Natural killer cell (primary cell): ENCODE results near the gene PPP1R18. TPM values are rescaled to one million over a fixed set of nuclear protein-coding genes. Genes with fewer than 3 reads are reported as not detected.

ENCODE experiments used
- ATAC-seq, 3 donors: fragments of 150-1000 bp in 2 of 3; fragments of 200-7000 bp in 1 of 3; cut with Tn5 transposase; 1 replicate in 1 of 3; 2 replicates in 2 of 3; pipeline ENCODE4 v1.10.0; 2021; ENCODE audit warnings: mild to moderate bottlenecking in 2 of 3, moderate library complexity in 2 of 3
- DNase-seq, 2 donors: peaks; one replicate each; pipeline versions ENCODE4 v3.0.0 to v3.0.0-alpha.2; 2013 to 2021; ENCODE audit warnings: mixed read lengths in 1 of 2
- H3K27ac ChIP-seq: one replicate; pipeline ENCODE4 v1.5.1; 2013; ENCODE audit warnings: mild to moderate bottlenecking, low read length
- H3K27me3 ChIP-seq: one replicate; pipeline ENCODE4 v1.6.1; 2013; ENCODE audit warnings: low read length; ENCODE audit not compliant: control insufficient read depth, insufficient read depth
- H3K36me3 ChIP-seq: one replicate; pipeline ENCODE4 v1.6.1; 2013; ENCODE audit warnings: low read length; ENCODE audit not compliant: control insufficient read depth, insufficient read depth
- H3K4me1 ChIP-seq: one replicate; pipeline ENCODE4 v1.6.1; 2013; ENCODE audit warnings: low read length; ENCODE audit not compliant: control insufficient read depth, insufficient read depth
- H3K4me3 ChIP-seq: one replicate; pipeline ENCODE4 v1.5.1; 2013; ENCODE audit warnings: low read length
- H3K9me3 ChIP-seq: one replicate; pipeline ENCODE4 v1.6.1; 2013; ENCODE audit warnings: low read length; ENCODE audit not compliant: control insufficient read depth, insufficient read depth
- H3K27ac Mint-ChIP-seq, 2 donors: one replicate each; pipeline ENCODE4 v1.8.0; 2022; ENCODE audit warnings: mild to moderate bottlenecking in 2 of 2, mixed read lengths in 2 of 2, moderate library complexity in 1 of 2
- H3K27me3 Mint-ChIP-seq, 2 donors: one replicate each; pipeline ENCODE4 v1.8.0; 2022; ENCODE audit warnings: low read depth in 2 of 2, mixed read lengths in 2 of 2
- H3K36me3 Mint-ChIP-seq: one replicate; pipeline ENCODE4 v1.8.0; 2022; ENCODE audit warnings: mixed read lengths
- H3K4me1 Mint-ChIP-seq, 2 donors: one replicate each; pipeline ENCODE4 v1.8.0; 2022; ENCODE audit warnings: mixed read lengths in 2 of 2
- H3K4me3 Mint-ChIP-seq: one replicate; pipeline ENCODE4 v1.8.0; 2022; ENCODE audit warnings: mild to moderate bottlenecking, moderate library complexity, mixed read lengths
- H3K9me3 Mint-ChIP-seq, 2 donors: one replicate each; pipeline ENCODE4 v1.8.0; 2022; ENCODE audit warnings: mixed read lengths in 2 of 2
- CTCF ChIP-seq: fragments of 200-600 bp; IDR thresholded peaks from one replicate; pipeline ENCODE4 v1.8.0; 2022; ENCODE audit warnings: antibody characterized with exemption
- WGBS: methylation state at CpG from one replicate; pipeline ENCODE4 v1.1.7; 2013; ENCODE audit warnings: missing lambda C conversion rate; ENCODE audit not compliant: insufficient coverage; 5-methylcytosine and 5-hydroxymethylcytosine counted together
- intact Hi-C: fragments of 100-400 bp; cut with micrococcal nuclease; formaldehyde crosslinking; loops from one replicate; pipeline ENCODE4 v1.14.2; 2022
- total RNA-seq, 4 donors: library from RNA; stranded (reverse); fragments of 120-200 nt in 1 of 4; gene quantifications; one replicate each; pipeline versions ENCODE4 v1.2.3 to v1.2.4, GENCODE V29; 2013 to 2022

The PPP1R18 gene
- total RNA-seq, 3 donors from 2014 or later (not counting 1 experiment from before 2014, with no cell fraction given): 183 to 260 (median 219) TPM

GRCh38 chr6:30690403-30691207, 4.2 kb upstream of the PPP1R18 start, which contains the start of gene NRM:
TSS of gene NRM (minus strand) at chr6:30690984. CDS start at chr6:30690974, 10 bp downstream.
- no peaks in the 10 kb centered on the region for H3K9me3 Mint-ChIP-seq
- intact Hi-C loops: no loop called here
- Histone ChIP-seq H3K27me3 (no peaks in the 10 kb centered on the region), H3K4me3 (peak within 1 kb of the TSS; percentile 60), H3K9me3 (no peaks in the 10 kb centered on the region), H3K36me3 (no peaks in the 10 kb centered on the region), H3K27ac (peak within 1 kb of the TSS; percentile 33), H3K4me1 (peaks cover 50% of the 10 kb centered on the region)
- no peaks in the 10 kb centered on the region for H3K36me3 Mint-ChIP-seq
- DNase-seq (peak; percentile 55 to 84), ATAC-seq (peak; percentile 21 to 46 (median 31))
- 2% methylated on average over 40 of the region's 40 CpGs for WGBS
- peak within 1 kb of the TSS; percentile 79 for H3K4me3 Mint-ChIP-seq
- TF ChIP-seq CTCF: no peak
- H3K4me1 Mint-ChIP-seq: peaks cover 41 to 52% of the 10 kb centered on the region in 2 donors
- H3K27ac Mint-ChIP-seq: peak within 1 kb of the TSS; percentile 91 to 98
- no peaks in the 10 kb centered on the region for H3K27me3 Mint-ChIP-seq

- peak overlapping the region; percentile 60 for H3K4me3 ChIP-seq
- H3K27me3 Mint-ChIP-seq: no peaks in the 10 kb centered on the region
- peaks cover 56% of the 10 kb centered on the region for H3K4me1 ChIP-seq
- H3K9me3 ChIP-seq: no peaks in the 10 kb centered on the region
- WGBS: 40% methylated on average over 4 of the region's 4 CpGs
- H3K36me3 Mint-ChIP-seq: peaks cover 4% of the 10 kb centered on the region
- intact Hi-C loops: no loop called here
- DNase-seq (no peak), ATAC-seq (no peak)
- no peaks in the 10 kb centered on the region for H3K27me3 ChIP-seq
- peaks cover 48 to 59% of the 10 kb centered on the region in 2 donors for H3K4me1 Mint-ChIP-seq
- peak overlapping the region; percentile 79 for H3K4me3 Mint-ChIP-seq
- H3K36me3 ChIP-seq: no peaks in the 10 kb centered on the region
- no peak for TF ChIP-seq CTCF
- no peaks in the 10 kb centered on the region for H3K9me3 Mint-ChIP-seq
- peak overlapping the region; percentile 91 to 98 for H3K27ac Mint-ChIP-seq
- H3K27ac ChIP-seq: peak overlapping the region; percentile 33
Observed at GRCh38 chr6:30689985-30690384, 3.5 kb upstream of the PPP1R18 start.

GRCh38 chr6:30689022-30689865, 2.8 kb upstream of the PPP1R18 start:
- no peaks in the 10 kb centered on the region for H3K36me3 ChIP-seq
- DNase-seq (no peak), ATAC-seq (no peak)
- Mint-ChIP-seq H3K27me3 (no peaks in the 10 kb centered on the region), H3K4me1 (peaks cover 51 to 63% of the 10 kb centered on the region in 2 donors), H3K9me3 (no peaks in the 10 kb centered on the region), H3K27ac (peak overlapping the region; percentile 91 to 98), H3K36me3 (peaks cover 8% of the 10 kb centered on the region), H3K4me3 (peak overlapping the region; percentile 79)
- no peaks in the 10 kb centered on the region for H3K9me3 ChIP-seq
- peak overlapping the region; percentile 33 for H3K27ac ChIP-seq
- no peak for TF ChIP-seq CTCF
- H3K27me3 ChIP-seq: no peaks in the 10 kb centered on the region
- peaks cover 56% of the 10 kb centered on the region for H3K4me1 ChIP-seq
- intact Hi-C loops: no loop called here
- WGBS: 85% methylated on average over 11 of the region's 11 CpGs
- H3K4me3 ChIP-seq: no peak overlapping the region
